AG08395 (cell line): Measurements from ENCODE around the gene OSBPL9.

Experiments used
- DNase-seq: peaks from one replicate; pipeline ENCODE4 v3.0.0; 2012; ENCODE audit warnings: mixed read lengths, low spot score

The OSBPL9 gene

GRCh38 chr1:51741121-51741681 lies 124.3 kb downstream of the OSBPL9 start:
- DNase-seq: no peak

- DNase-seq: no peak
These were observed 127.8 kb downstream of the OSBPL9 start for GRCh38 chr1:51744506-51745303.

DNA sequence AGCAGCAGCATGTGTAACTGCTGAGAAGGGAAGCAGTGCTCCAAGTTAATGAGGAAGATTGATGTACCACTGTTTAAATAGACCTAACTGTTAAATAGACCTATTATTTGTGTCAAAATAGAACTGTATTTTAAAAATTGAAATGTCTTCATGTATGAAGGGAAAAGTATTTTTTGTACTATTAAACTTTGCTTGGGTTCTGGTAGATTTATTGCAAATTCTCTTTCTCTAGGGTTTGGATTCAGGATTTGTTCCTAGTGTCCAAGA lies 128.3 kb downstream of the OSBPL9 start:
- DNase-seq: no peak

DNA sequence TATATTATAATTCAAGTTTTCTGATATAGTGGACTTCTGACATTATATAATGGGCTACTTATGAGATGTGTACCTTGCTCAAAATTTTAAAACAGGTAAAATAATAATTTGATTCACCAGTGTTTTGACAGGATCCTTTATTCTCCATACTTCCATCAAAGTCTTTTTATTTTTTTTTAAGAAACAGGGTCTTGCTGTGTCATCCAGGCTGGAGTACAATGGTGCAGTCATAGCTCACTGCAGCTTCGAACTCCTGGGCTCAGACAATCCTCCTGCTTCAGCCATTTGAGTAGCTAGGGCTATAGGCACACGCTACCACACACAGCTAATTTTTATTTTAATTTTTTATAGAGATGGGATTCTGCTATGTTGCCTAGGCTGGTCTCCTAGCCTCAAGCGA lies 132.3 kb downstream of the OSBPL9 start:
- no peak for DNase-seq

GRCh38 chr1:51750218-51750617 lies 133.3 kb downstream of the OSBPL9 start:
- DNase-seq: peak; percentile 14

DNA sequence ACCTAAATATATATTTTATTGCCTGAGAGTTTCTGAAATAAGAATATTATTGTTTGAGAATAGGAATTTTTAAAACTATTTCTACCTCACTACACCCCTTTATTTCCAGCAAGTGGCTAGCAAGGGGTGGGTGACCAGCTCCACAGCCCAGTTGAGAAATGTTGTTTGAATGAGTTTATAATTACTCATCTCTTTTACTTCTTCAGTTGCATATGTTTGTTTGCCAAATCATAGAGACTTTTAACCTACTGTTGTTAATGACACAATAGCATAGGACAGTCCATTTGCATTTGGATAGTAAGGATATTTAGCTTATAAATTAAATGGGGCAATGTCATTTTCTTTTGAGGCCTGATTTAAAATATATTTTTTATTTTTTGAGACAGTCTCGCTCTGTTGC lies 133.8 kb downstream of the OSBPL9 start:
- peak; percentile 15 for DNase-seq

DNA sequence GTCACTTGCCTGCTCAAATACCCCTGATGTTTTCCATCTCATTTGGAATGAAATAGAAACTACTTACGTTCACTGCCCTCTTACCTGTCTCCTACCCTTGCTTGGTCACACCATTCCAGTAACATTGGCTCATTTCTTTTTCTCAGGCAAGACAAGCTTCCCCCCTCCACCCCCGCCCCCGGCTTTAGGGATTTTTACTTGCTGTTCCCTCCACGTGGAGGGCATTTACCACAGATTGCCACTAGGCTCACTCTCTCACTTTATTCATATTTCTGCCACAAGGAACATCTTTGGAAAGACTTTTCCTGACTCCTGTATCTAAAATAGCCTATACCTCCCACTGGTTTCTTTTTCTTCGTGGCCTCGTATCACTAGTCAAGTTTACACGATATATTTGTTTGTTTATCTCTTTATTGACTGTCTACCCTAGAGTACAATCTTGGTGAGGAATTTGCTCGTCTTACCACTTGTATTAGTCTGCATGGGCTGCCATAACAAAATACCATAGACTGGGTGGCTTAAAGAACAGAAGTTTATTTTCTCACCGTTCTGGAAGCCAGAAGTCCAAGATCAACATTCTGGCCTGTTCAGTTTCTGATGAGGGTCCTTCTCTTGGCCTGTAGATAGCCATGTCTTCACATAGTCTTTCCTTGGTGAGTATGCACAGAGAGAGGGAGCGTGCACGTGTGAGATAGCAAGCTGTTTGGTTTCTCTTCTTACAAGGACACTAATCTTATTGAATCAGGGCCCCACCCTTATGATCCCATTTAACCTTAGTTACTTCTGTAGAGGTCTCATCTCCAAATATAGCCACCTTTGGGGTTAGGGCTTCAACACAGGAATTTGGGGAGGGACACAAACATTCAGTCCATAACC lies 135.4 kb downstream of the OSBPL9 start:
- no peak for DNase-seq

DNA sequence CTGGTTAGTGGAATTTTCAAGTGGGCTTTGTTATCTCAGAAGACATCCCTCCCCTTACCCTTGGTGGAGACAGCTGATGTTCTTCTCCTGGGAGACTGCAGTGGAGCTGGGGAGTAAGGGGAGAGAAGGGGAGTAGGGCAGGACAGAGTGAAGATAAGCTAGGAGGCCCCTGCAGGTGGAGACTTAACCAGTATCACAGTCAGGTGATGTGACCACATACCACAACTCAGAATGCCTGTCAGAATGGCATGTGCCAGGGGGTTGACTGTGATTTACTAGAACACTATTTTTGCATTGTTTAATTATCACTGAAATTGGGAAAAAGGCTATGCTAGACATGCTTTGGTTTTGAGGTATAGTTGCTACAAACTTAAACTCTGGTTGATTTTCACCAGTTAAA lies 137.1 kb downstream of the OSBPL9 start:
- no peak for DNase-seq

- DNase-seq: no peak
These were observed 137.8 kb downstream of the OSBPL9 start for GRCh38 chr1:51754666-51755065.

DNA sequence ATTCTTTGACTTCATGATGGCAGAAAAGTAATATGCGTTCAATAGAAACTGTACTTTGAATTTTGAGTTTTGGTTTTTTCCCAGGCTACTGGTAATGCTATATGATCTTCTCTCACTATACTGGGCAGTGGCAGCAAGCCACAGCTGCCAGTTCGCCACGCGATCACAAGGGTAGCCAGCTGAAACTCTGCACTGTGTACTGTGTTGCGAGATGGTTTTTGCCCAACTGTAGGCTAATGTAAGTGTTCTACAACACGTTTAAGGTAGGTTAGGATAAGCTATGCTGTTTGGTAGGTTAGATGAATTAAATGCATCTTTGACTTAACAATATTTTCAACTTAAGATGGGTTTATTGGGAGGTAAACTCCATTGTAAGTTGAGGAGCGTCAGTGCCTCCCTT lies 138.5 kb downstream of the OSBPL9 start:
- DNase-seq: no peak

DNA sequence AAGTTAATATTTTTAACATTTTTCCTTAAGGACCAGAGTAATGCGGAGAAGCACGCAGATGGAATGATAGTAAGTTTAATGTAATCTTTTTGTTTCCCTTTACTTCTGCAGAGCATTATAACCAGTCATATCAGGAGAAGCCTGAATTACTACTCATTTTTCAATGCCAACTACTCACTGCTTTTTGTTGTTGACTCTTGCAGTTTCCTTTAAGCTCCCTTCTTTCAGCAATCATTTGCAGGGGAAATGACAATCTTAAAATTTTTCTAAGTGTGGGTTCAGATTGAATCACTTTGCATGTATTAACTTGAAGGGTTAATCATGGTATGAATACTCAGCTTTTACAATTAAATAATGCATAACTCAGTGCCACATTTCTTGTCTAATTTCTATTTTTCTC lies 139.4 kb downstream of the OSBPL9 start:
- DNase-seq: no peak

DNA sequence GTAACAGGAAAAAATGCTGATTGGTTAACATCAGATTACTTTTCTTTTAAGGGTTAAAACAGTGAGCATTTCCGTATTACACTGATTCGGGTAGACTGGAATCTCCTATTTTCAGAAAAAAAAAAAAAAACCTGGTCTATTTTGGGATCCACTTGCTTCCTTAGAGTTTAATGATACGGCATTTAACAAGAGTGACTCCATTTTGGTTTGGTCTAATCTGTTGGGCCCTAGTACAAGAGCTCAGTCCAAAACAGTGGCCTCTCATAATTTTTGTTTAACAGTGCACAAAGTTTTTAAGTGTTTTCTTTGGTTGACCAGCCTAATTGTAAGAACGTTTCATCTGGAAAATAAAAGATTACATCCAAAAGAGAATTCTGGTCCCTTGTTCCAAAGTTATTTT lies 141.4 kb downstream of the OSBPL9 start:
- no peak for DNase-seq

- DNase-seq: no peak
These were observed 144.0 kb downstream of the OSBPL9 start for GRCh38 chr1:51760872-51761271.

DNA sequence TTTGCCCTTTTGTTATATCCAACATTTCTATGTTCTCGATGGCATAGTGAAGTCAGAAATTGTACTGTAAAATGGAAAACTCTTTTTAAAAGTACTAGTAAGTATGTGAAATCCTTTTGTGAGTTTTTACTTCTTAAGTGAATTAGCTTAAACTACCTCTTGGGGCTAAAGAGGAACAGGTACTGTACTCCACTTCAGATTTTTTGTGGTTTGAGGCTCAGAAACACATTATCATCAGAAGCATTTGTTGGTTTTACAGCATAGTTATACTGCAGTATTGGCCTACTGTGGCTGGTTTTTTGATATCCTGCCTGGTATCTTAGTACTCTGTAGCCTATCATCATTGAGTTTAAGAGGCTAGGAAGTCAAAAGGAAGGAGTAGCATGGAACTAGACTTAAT lies 144.5 kb downstream of the OSBPL9 start:
- DNase-seq: no peak

DNA sequence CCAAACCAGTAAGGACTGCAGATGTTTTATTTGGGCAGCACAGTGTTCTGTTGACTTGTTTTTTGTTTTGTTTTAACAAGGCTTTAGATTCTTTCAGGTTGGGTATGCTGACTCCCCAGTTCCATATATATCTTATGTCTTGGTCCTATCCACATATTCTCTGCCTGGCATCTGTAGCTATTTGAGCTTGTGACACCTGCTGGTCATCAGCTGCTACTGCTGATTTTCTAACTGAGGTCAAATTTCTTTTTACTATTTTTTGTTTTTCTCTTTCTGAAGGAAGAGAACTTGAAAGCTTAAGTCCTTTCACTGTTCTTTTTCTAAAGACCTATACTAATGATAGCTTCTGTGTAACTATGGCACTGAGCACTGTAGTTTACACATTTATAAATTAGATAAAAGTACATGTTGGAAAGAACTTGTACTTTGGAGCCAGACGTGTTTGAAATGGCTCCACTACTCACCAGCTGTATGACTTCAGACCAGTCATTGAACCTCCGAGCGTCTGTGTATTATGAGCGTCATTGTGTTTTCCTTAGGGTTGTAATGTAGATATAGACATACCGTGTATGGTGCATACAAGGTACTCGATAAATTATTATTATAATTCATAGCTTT lies 152.2 kb downstream of the OSBPL9 start:
- peak; percentile 68 for DNase-seq

DNA sequence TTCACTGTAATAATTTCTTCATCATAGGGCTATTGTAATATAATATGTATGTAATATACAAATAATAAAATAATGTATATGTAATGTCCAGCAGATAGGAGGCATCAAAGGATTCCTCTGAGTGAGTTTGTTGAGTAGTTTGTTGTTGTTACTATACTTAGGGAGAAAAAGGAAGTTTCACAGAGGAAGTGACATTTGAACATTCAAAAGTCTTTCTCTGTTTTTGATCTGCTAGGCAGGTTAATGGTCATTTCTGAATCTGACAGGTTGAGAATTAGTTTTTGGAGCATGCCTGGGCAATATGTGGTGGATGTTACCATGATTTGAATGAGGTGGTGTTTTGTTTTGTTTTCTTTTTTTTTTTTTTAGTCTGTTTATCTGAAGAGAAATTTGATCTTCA lies 159.5 kb downstream of the OSBPL9 start:
- DNase-seq: no peak

- no peak for DNase-seq
These were observed 164.0 kb downstream of the OSBPL9 start for GRCh38 chr1:51780927-51781326.

DNA sequence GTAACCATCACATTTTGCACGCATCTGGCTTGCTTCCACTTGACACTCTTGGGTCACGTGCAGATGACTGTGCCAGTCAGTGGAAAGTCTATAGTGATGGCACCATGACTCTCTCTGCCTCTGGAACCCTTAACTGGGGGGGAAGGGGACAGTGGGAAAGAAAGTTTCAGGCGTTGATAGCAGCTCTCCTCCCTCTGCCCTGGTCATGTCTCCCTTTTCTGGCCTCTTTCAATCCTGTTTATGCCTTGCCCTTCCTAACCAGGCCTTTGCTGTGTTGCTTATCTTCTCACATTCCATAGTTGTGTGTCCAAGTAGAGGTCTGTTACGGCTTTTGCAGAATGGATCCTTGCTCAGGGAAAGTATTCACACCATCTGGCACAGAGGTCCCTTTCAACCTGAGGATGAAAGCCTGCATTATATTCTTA lies 168.1 kb downstream of the OSBPL9 start:
- DNase-seq: no peak

DNA sequence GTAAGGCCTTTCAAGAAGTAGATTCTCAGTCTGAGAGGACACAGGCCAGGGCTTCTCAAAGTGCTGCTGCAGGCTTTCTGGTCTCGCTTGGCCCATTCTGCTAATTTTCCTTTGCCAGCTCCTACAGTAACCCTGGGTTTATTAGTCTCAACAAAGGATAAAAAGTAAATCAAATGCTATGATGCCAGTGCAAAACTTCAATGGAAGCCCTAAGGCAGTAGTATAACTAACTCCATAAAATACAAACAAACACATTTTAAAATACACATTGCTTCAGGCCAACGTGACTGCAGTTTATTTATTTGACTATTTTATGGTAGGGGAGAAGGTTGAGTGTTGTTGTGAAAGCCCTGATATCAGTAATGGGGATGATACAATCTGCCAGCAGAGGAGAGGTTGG lies 172.0 kb downstream of the OSBPL9 start:
- DNase-seq: no peak

- no peak for DNase-seq
These were observed 172.4 kb downstream of the OSBPL9 start for GRCh38 chr1:51789342-51789741.

DNA sequence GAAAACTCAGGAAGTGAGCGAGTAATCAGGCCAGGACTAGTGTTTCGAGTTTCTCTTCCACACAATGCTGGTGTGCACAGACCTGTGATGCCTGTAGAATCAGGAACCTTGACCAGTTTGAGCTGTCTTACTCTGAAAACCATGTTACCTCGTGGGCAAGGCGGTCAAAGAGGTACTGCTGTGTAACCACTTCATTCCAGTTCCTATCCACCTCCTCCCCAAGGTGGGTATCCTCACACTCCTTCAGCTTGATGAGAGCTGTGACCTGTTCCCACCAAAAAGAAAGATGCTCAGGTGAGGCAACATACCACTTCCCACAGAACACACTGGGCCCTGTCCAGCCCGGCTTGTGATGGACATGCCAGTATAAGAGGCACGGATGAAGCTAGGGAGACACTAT lies 173.5 kb downstream of the OSBPL9 start:
- no peak for DNase-seq

DNA sequence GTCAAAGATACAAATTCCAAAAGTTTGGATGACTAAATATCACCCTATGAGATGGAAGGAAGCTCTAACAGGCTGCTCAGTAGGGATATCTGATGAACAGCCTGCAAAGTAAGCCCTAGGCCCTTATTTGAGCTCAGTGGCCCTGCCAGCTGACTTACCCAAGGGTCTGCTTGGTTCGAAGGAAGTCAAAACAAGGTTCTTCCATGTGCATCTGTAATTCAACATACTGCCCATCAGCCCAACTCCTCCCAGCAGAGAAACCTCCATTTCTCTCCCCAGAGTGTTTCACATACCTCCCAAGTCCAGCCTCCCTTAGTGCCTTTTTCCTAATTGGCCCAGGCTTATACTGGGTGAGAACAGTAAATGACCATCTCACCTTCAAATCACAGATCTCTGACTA lies 175.0 kb downstream of the OSBPL9 start:
- no peak for DNase-seq

- DNase-seq: peak; percentile 38
These were observed 176.0 kb downstream of the OSBPL9 start for GRCh38 chr1:51792864-51793263.
